ENCODE data around the gene ASB4. TPM values are rescaled to one million over a fixed set of nuclear protein-coding genes. Genes with fewer than 3 reads are reported as not detected.

ASB4 gene
- total and polyA plus RNA-seq, 2 experiments from 2014 or later = not detected

- Mint-ChIP-seq H3K4me1 (no peaks in the 10 kb centered on the region), H3K4me3 (no peak overlapping the region), H3K27ac (no peak overlapping the region), H3K9me3 (no peaks in the 10 kb centered on the region), H3K36me3 (ENCODE audit: low read depth) (no peaks in the 10 kb centered on the region), H3K27me3 (ENCODE audit: insufficient read depth, low read depth, poor library complexity) (peaks cover 2% of the 10 kb centered on the region)
- H3K79me2 ChIP-seq (replicated peaks; ENCODE audit: insufficient read depth) = no peaks in the 10 kb centered on the region
- no peak overlapping the region for H3K4me3 ChIP-seq
- H3K4me2 ChIP-seq = no peak overlapping the region
- ATAC-seq (no peak), DNase-seq (ENCODE audit: low spot score) (no peak)
- no peaks in the 10 kb centered on the region for H3K4me1 ChIP-seq (ENCODE audit: insufficient read depth)
- no peaks in the 10 kb centered on the region for H3K27me3 ChIP-seq (ENCODE audit: insufficient read depth)
- no peaks in the 10 kb centered on the region for H3F3A ChIP-seq (replicated peaks; ENCODE audit: low read depth)
- no peaks in the 10 kb centered on the region for H3K9me2 ChIP-seq (ENCODE audit: insufficient read depth)
- no peaks in the 10 kb centered on the region for H3K36me3 ChIP-seq (ENCODE audit: insufficient read depth)
- no peak for TF ChIP-seq NANOG (IDR thresholded peaks at IDR 0.05; ENCODE audit: borderline replicate concordance)
- no peak for TF ChIP-seq ZNF462 (CRISPR knock-in tag; IDR thresholded peaks at IDR 0.05)
- no peak for TF ChIP-seq CREB1 (CRISPR knock-in tag; IDR thresholded peaks at IDR 0.05; ENCODE audit: low read depth)
- TF ChIP-seq STAT1 (IDR thresholded peaks at IDR 0.05; ENCODE audit: unreplicated experiment) = no peak
- TF ChIP-seq REST (IDR thresholded peaks at IDR 0.05; ENCODE audit: unreplicated experiment) = no peak
- no peak overlapping the region for H3K27ac ChIP-seq (ENCODE audit: low read depth)
- H4K20me1 ChIP-seq (replicated peaks; ENCODE audit: insufficient read depth) = no peaks in the 10 kb centered on the region
- H2AFZ ChIP-seq = no peak overlapping the region
These were observed 45.1 kb downstream of the ASB4 start for GRCh38 chr7:95530881-95531280.

All from GM23338 (cell line).